K562 (cell line): ENCODE data around the gene GATA1. TPM values are rescaled to one million over a fixed set of nuclear protein-coding genes. Genes with fewer than 3 reads are reported as not detected.

Experiments
- CEBPG ChIP-seq, 3 experiments: fragments of 200-800 bp in 1 of 3; sonication (Bioruptor generic) in 1 of 3; sonication (generic) in 1 of 3; formaldehyde crosslinking in 1 of 3; IDR thresholded peaks in 2 of 3; conservative IDR thresholded peaks in 1 of 3; 2 replicates each; pipeline versions ENCODE4 v1.6.1 to v1.8.0; 2016 to 2022; ENCODE audit warnings: missing compliant biosample characterization in 2 of 3, missing genetic modification characterization in 2 of 3, mild to moderate bottlenecking in 1 of 3, missing genetic modification reagents in 1 of 3
- DACH1 ChIP-seq: fragments of 450-650 bp; IDR thresholded peaks from 2 replicates; pipeline ENCODE4 v1.6.1; 2018; ENCODE audit not compliant: partially characterized antibody
- ELK3 ChIP-seq: fragments of 450-650 bp; formaldehyde crosslinking; IDR thresholded peaks from 2 replicates; pipeline ENCODE4 v1.4.0; 2020; ENCODE audit warnings: mild to moderate bottlenecking
- ETV5 ChIP-seq: sonication (generic); formaldehyde crosslinking; IDR thresholded peaks from 2 replicates; pipeline ENCODE4 v1.4.0; 2020; ENCODE audit warnings: low read depth, mild to moderate bottlenecking, missing genetic modification reagents
- HDGF ChIP-seq: fragments of 450-650 bp; IDR thresholded peaks from 2 replicates; pipeline ENCODE4 v1.6.1; 2016
- KAT7 ChIP-seq: sonication (generic); formaldehyde crosslinking; IDR thresholded peaks from 2 replicates; pipeline ENCODE4 v1.8.0; 2022; ENCODE audit warnings: missing genetic modification reagents, mild to moderate bottlenecking, borderline replicate concordance
- MYBL2 ChIP-seq, 2 experiments: fragments of 450-650 bp in 1 of 2; sonication (generic) in 1 of 2; formaldehyde crosslinking in 1 of 2; IDR thresholded peaks; 2 replicates each; pipeline versions ENCODE4 v1.6.1 to v1.8.1; 2017 to 2022; ENCODE audit warnings: borderline replicate concordance in 1 of 2, inconsistent platforms in 1 of 2, low read depth in 1 of 2, mild to moderate bottlenecking in 1 of 2, missing genetic modification reagents in 1 of 2, moderate library complexity in 1 of 2
- NUFIP1 ChIP-seq: fragments of 450-650 bp; IDR thresholded peaks from 2 replicates; pipeline ENCODE4 v1.6.1; 2018; ENCODE audit not compliant: partially characterized antibody
- PPARD ChIP-seq: fragments of 250-450 bp; sonication (Bioruptor Pico); IDR thresholded peaks from 2 replicates; pipeline ENCODE4 v1.8.0; 2022; ENCODE audit warnings: inconsistent platforms, mild to moderate bottlenecking, moderate library complexity
- PTBP1 ChIP-seq: fragments of 200-400 bp; formaldehyde crosslinking; IDR thresholded peaks from 2 replicates; pipeline ENCODE4 v1.6.1; 2017; ENCODE audit warnings: low read depth, low read length
- PYGO2 ChIP-seq: fragments of 450-650 bp; IDR thresholded peaks from 2 replicates; pipeline ENCODE4 v1.6.1; 2016; ENCODE audit warnings: mild to moderate bottlenecking, missing genetic modification characterization, moderate library complexity, missing compliant biosample characterization
- SRSF3 ChIP-seq: fragments of 200-400 bp; formaldehyde crosslinking; IDR thresholded peaks from 2 replicates; pipeline ENCODE4 v1.6.1; 2016; ENCODE audit warnings: mild to moderate bottlenecking, low read length, moderate library complexity; ENCODE audit not compliant: insufficient read depth
- STAG1 ChIP-seq: sonication (generic); formaldehyde crosslinking; IDR thresholded peaks from 2 replicates; pipeline ENCODE4 v1.5.0; 2020; ENCODE audit warnings: missing genetic modification reagents, borderline replicate concordance
- THAP12 ChIP-seq: fragments of 250-450 bp; sonication (Bioruptor Pico); IDR thresholded peaks from 2 replicates; pipeline ENCODE4 v1.9.0; 2021; ENCODE audit warnings: mild to moderate bottlenecking, inconsistent platforms
- THRB ChIP-seq: fragments of 450-650 bp; formaldehyde crosslinking; conservative IDR thresholded peaks from 2 replicates; pipeline ENCODE4 v1.4.0; 2022; ENCODE audit warnings: mild to moderate bottlenecking, missing genetic modification characterization
- U2AF2 ChIP-seq: fragments of 200-400 bp; formaldehyde crosslinking; optimal IDR thresholded peaks from 2 replicates; pipeline ENCODE3; 2017; ENCODE audit warnings: low read depth, mild to moderate bottlenecking, low read length
- ZKSCAN3 ChIP-seq: fragments of 250-450 bp; sonication (Bioruptor Pico); IDR thresholded peaks from 2 replicates; pipeline ENCODE4 v1.4.0; 2020
- ZNF121 ChIP-seq: sonication (generic); formaldehyde crosslinking; conservative IDR thresholded peaks from 2 replicates; pipeline ENCODE4 v1.8.0; 2022; ENCODE audit warnings: missing genetic modification reagents
- ZNF274 ChIP-seq: IDR thresholded peaks from 2 replicates; pipeline ENCODE4 v1.6.1; 2011; ENCODE audit warnings: low read depth, mild to moderate bottlenecking, low read length, moderate library complexity, borderline replicate concordance
- ZNF316 ChIP-seq: fragments of 450-650 bp; IDR thresholded peaks from 2 replicates; pipeline ENCODE4 v1.6.1; 2016
- ZNF347 ChIP-seq: fragments of 450-650 bp; formaldehyde crosslinking; IDR thresholded peaks from 2 replicates; pipeline ENCODE4 v1.4.0; 2020; ENCODE audit warnings: low read depth, mild to moderate bottlenecking, moderate library complexity
- ZNF408 ChIP-seq: fragments of 250-450 bp; sonication (Bioruptor Pico); IDR thresholded peaks from 2 replicates; pipeline ENCODE4 v1.4.0; 2020; ENCODE audit warnings: low read depth, mild to moderate bottlenecking, moderate library complexity
- ZNF57 ChIP-seq: fragments of 450-650 bp; formaldehyde crosslinking; IDR thresholded peaks from 2 replicates; pipeline ENCODE4 v1.4.0; 2020; ENCODE audit warnings: mild to moderate bottlenecking, moderate library complexity
- ZNF668 ChIP-seq: fragments of 250-450 bp; sonication (Bioruptor Pico); IDR thresholded peaks from 2 replicates; pipeline ENCODE4 v1.8.0; 2022; ENCODE audit warnings: mild to moderate bottlenecking, inconsistent platforms
- ZNF76 ChIP-seq: fragments of 250-450 bp; sonication (Bioruptor Pico); IDR thresholded peaks from 2 replicates; pipeline ENCODE4 v1.4.0; 2020; ENCODE audit warnings: mild to moderate bottlenecking, moderate library complexity, borderline replicate concordance
- ZNF830 ChIP-seq: fragments of 250-450 bp; sonication (Bioruptor Pico); IDR thresholded peaks from 2 replicates; pipeline ENCODE4 v1.5.0; 2021; ENCODE audit warnings: mild to moderate bottlenecking
- polyA plus RNA-seq, 8 experiments: library from polyadenylated mRNA; depleted of rRNA in 4 of 8; stranded (reverse) in 5 of 8; unstranded in 3 of 8; fragments of >200 nt; fragmentation: Nextera tagmentation in 2 of 8; fragmentation: Illumina TruSeq in 1 of 8; extraction: Ambion mirVana in 2 of 8; extraction: Trizol in 1 of 8; gene quantifications; 2 replicates each; pipeline versions ENCODE4 v1.2.1 to v1.2.3, GENCODE V29; 2011 to 2014; ENCODE audit warnings: inconsistent platforms in 1 of 8, missing spikeins in 1 of 8
- total RNA-seq, 7 experiments: library from RNA; depleted of rRNA in 6 of 7; stranded (reverse); fragments of >200 nt in 6 of 7; fragmentation: Illumina TruSeq in 2 of 7; extraction: Trizol in 2 of 7; gene quantifications; 2 replicates each; pipeline versions ENCODE4 v1.2.1 to v1.2.3, GENCODE V29; 2011 to 2021; ENCODE audit warnings: low replicate concordance in 1 of 7

The GATA1 gene
- total and polyA plus RNA-seq, 9 of the 15 experiments (the other 6 are each of a cell fraction or from before 2014, with no cell fraction given), result 11.9 to 291 (median 116) TPM

- TF ChIP-seq ELK3 (no peak), ZNF316 (peak; percentile 63), SRSF3 (no peak), CEBPG (CRISPR knock-in tag; IDR thresholded peaks at IDR 0.05) (no peak), CEBPG (tag; conservative IDR thresholded peaks at IDR 0.05 in 1 of 2, IDR thresholded peaks at IDR 0.05 in 1 of 2) (no peak), THRB (CRISPR knock-in tag) (no peak), ZNF76 (0 out of 2 replicates have a peak, but pooled peaks have one; percentile 18), ZNF408 (CRISPR knock-in tag) (no peak), DACH1 (no peak), PPARD (CRISPR knock-in tag) (no peak), ZNF121 (peak; percentile 98), THAP12 (no peak), ZNF57 (CRISPR knock-in tag) (no peak), ETV5 (CRISPR knock-in tag) (no peak), NUFIP1 (no peak), ZKSCAN3 (CRISPR knock-in tag) (no peak), U2AF2 (no peak), STAG1 (CRISPR knock-in tag) (no peak), ZNF830 (CRISPR knock-in tag) (no peak), MYBL2 (IDR thresholded peaks at IDR 0.05; ENCODE audit: low read depth) (no peak), MYBL2 (CRISPR knock-in tag; IDR thresholded peaks at IDR 0.05; ENCODE audit: borderline replicate concordance) (no peak), ZNF668 (CRISPR knock-in tag) (no peak), PTBP1 (peak; percentile 77; the same call in 1 of the 2 replicates), ZNF347 (CRISPR knock-in tag) (no peak), PYGO2 (tag) (peak; percentile 63; the same call in 1 of the 2 replicates), ZNF274 (no peak), KAT7 (CRISPR knock-in tag) (no peak), HDGF (no peak)
Measured at GRCh38 chrX:48782795-48783194, 3.6 kb upstream of the GATA1 start (continued).
